Ovary (tissue), 3 donors: Measurements from ENCODE around the gene LPAR2.

Source experiments
- CTCF ChIP-seq, 3 donors: fragments of 450-650 bp in 2 of 3; fragments of 200-600 bp in 1 of 3; IDR thresholded peaks; one replicate each; pipeline versions ENCODE4 v1.5.1 to v1.8.0; 2016 to 2022; ENCODE audit warnings: antibody characterized with exemption in 3 of 3, mild to moderate bottlenecking in 1 of 3
- EP300 ChIP-seq: sonication (generic); formaldehyde crosslinking; IDR thresholded peaks from one replicate; pipeline ENCODE4 v1.6.1; 2017; ENCODE audit warnings: antibody characterized with exemption
- POLR2A ChIP-seq: fragments of 450-650 bp; IDR thresholded peaks from one replicate; pipeline ENCODE4 v1.6.1; 2017; ENCODE audit warnings: antibody characterized with exemption, mild to moderate bottlenecking, moderate library complexity
- donor health status: DM: no; HTN: no; CAD: no.

- no peak for TF ChIP-seq EP300
- TF ChIP-seq POLR2A: no peak
- TF ChIP-seq CTCF (IDR thresholded peaks at IDR 0.05): no peak
Observed at GRCh38 chr19:19602713-19603324, 25.2 kb downstream of the LPAR2 start.
